ENCODE measurements around the gene USP54. TPM values are rescaled to one million over a fixed set of nuclear protein-coding genes. Genes with fewer than 3 reads are reported as not detected.

USP54 gene
- total and polyA plus RNA-seq, 2 of the 13 experiments (the other 11 are each of a cell fraction or from before 2014, with no cell fraction given) = 18.1 to 25.0 TPM

DNA sequence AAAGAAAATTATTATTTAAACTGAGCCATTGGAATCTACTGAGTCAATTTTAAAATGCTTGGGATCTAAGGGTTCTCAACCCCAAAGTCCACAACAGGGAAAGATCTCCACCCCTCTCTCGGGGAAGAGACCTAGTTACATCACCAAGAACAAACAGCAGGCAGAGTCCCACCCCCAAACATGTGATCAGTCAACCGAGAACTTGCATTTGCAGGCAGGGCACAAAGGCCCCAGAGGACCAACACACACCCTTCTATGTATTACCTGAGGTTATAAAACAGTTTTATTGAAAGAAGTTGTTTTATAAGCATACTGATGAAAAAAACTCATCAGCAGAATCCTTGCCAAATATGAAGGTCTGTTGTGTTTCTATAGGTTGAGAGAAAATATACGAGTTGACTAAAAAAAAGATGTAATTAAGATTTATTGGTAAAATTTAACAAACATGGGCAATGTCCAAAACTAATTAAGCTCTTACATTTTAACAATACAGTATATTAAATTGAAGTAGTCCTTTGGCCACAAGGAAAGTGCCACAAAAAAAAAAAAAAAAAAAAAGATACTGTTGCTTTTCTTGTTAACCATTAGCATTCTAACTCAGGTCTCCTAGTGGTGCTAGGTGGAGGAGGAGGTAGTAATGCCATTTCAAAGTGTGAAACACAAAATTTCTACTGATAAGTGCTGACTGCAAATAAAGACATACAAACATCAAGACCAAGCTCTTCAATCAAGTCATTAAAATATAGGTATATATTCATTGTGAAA lies 975 bp upstream of the USP54 start (continued):
- TF ChIP-seq, protein P1, sequence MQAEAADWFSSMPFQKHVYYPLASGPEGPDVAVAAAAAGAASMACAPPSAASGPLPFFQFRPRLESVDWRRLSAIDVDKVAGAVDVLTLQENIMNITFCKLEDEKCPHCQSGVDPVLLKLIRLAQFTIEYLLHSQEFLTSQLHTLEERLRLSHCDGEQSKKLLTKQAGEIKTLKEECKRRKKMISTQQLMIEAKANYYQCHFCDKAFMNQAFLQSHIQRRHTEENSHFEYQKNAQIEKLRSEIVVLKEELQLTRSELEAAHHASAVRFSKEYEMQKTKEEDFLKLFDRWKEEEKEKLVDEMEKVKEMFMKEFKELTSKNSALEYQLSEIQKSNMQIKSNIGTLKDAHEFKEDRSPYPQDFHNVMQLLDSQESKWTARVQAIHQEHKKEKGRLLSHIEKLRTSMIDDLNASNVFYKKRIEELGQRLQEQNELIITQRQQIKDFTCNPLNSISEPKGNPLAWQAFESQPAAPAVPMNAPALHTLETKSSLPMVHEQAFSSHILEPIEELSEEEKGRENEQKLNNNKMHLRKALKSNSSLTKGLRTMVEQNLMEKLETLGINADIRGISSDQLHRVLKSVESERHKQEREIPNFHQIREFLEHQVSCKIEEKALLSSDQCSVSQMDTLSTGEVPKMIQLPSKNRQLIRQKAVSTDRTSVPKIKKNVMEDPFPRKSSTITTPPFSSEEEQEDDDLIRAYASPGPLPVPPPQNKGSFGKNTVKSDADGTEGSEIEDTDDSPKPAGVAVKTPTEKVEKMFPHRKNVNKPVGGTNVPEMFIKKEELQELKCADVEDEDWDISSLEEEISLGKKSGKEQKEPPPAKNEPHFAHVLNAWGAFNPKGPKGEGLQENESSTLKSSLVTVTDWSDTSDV (CRISPR knock-in tag; IDR thresholded peaks at IDR 0.05) = no peak
- TF ChIP-seq, protein P2, sequence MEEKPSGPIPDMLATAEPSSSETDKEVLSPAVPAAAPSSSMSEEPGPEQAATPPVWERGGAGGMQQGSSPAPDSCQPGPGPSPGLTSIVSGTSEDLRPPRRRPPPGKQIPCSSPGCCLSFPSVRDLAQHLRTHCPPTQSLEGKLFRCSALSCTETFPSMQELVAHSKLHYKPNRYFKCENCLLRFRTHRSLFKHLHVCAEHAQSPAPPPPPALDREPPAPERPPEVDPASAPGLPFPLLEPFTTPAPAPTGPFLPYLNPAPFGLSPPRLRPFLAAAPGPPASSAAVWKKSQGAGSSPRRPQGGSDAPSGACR (CRISPR knock-in tag; IDR thresholded peaks at IDR 0.05) = no peak
- peak; percentile 72; the same call in 1 of the 2 replicates for TF ChIP-seq ZNF792 (CRISPR knock-in tag; IDR thresholded peaks at IDR 0.05)
- peak; percentile 62 for TF ChIP-seq DMAP1 (CRISPR knock-in tag; IDR thresholded peaks at IDR 0.05)
- TF ChIP-seq ZNF331 (CRISPR knock-in tag; IDR thresholded peaks at IDR 0.05) = 0 out of 2 replicates have a peak, but pooled peaks have one; percentile 76
- TF ChIP-seq ZFX (CRISPR knock-in tag; IDR thresholded peaks at IDR 0.05; ENCODE audit: low read depth) = 0 out of 2 replicates have a peak, but pooled peaks have one; percentile 20
- TF ChIP-seq PHF5A (CRISPR knock-in tag; IDR thresholded peaks at IDR 0.05; ENCODE audit: low read depth, unreplicated experiment) = peak; percentile 51
- TF ChIP-seq ZFY (CRISPR knock-in tag; IDR thresholded peaks at IDR 0.05) = peak; percentile 10; the same call in 1 of the 2 replicates
- peak; percentile 63; the same call in 1 of the 2 replicates for TF ChIP-seq MIXL1 (CRISPR knock-in tag; IDR thresholded peaks at IDR 0.05)
- TF ChIP-seq PHF21A (CRISPR knock-in tag; IDR thresholded peaks at IDR 0.05) = peak; percentile 35; the same call in 1 of the 2 replicates
- TF ChIP-seq RARA (CRISPR knock-in tag; IDR thresholded peaks at IDR 0.05) = peak; percentile 65
- TF ChIP-seq, protein P3, sequence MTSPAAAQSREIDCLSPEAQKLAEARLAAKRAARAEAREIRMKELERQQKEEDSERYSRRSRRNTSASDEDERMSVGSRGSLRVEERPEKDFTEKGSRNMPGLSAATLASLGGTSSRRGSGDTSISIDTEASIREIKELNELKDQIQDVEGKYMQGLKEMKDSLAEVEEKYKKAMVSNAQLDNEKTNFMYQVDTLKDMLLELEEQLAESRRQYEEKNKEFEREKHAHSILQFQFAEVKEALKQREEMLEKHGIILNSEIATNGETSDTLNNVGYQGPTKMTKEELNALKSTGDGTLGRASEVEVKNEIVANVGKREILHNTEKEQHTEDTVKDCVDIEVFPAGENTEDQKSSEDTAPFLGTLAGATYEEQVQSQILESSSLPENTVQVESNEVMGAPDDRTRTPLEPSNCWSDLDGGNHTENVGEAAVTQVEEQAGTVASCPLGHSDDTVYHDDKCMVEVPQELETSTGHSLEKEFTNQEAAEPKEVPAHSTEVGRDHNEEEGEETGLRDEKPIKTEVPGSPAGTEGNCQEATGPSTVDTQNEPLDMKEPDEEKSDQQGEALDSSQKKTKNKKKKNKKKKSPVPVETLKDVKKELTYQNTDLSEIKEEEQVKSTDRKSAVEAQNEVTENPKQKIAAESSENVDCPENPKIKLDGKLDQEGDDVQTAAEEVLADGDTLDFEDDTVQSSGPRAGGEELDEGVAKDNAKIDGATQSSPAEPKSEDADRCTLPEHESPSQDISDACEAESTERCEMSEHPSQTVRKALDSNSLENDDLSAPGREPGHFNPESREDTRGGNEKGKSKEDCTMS (CRISPR knock-in tag; conservative IDR thresholded peaks at IDR 0.05) = no peak
- TF ChIP-seq KMT2A (CRISPR knock-in tag; IDR thresholded peaks at IDR 0.05) = no peak; the same call in 1 of the 2 replicates
- TF ChIP-seq, protein P4, sequence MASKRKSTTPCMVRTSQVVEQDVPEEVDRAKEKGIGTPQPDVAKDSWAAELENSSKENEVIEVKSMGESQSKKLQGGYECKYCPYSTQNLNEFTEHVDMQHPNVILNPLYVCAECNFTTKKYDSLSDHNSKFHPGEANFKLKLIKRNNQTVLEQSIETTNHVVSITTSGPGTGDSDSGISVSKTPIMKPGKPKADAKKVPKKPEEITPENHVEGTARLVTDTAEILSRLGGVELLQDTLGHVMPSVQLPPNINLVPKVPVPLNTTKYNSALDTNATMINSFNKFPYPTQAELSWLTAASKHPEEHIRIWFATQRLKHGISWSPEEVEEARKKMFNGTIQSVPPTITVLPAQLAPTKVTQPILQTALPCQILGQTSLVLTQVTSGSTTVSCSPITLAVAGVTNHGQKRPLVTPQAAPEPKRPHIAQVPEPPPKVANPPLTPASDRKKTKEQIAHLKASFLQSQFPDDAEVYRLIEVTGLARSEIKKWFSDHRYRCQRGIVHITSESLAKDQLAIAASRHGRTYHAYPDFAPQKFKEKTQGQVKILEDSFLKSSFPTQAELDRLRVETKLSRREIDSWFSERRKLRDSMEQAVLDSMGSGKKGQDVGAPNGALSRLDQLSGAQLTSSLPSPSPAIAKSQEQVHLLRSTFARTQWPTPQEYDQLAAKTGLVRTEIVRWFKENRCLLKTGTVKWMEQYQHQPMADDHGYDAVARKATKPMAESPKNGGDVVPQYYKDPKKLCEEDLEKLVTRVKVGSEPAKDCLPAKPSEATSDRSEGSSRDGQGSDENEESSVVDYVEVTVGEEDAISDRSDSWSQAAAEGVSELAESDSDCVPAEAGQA (IDR thresholded peaks at IDR 0.05; ENCODE audit: low read depth) = no peak
- TF ChIP-seq, protein P4 (CRISPR knock-in tag; IDR thresholded peaks at IDR 0.05; ENCODE audit: borderline replicate concordance) = no peak
- peak; percentile 38; the same call in 1 of the 2 replicates for TF ChIP-seq EHMT2 (IDR thresholded peaks at IDR 0.05; ENCODE audit: borderline replicate concordance, low read depth, low read length)
